Stimulated activated naive CD8-positive, alpha-beta T cell treated with anti-CD3 and anti-CD28 coated beads, Interleukin-15, amount 100 ng/mL, for 72 hours (primary cell): Measurements from ENCODE around the gene SLC17A7.
A peak's percentile ranks its signal among the peaks of the same experiment; 100 is the strongest.

Experiments
- ATAC-seq: fragments of 150-1000 bp; cut with Tn5 transposase; 2 replicates; pipeline ENCODE4 v1.10.0; 2021; ENCODE audit warnings: mild to moderate bottlenecking, moderate library complexity
- DNase-seq, 2 donors: peaks; one replicate each; pipeline ENCODE4 v3.0.0; 2021 to 2022
- H3K27ac Mint-ChIP-seq, 2 donors: one replicate each; pipeline ENCODE4 v1.8.0; 2022; ENCODE audit warnings: mild to moderate bottlenecking in 2 of 2, mixed read lengths in 2 of 2, moderate library complexity in 2 of 2
- H3K27me3 Mint-ChIP-seq: one replicate; pipeline ENCODE4 v1.8.0; 2022; ENCODE audit warnings: mixed read lengths
- H3K4me1 Mint-ChIP-seq: one replicate; pipeline ENCODE4 v1.8.0; 2022; ENCODE audit warnings: mild to moderate bottlenecking, mixed read lengths
- H3K4me3 Mint-ChIP-seq, 2 donors: one replicate each; pipeline ENCODE4 v1.8.0; 2022; ENCODE audit warnings: mild to moderate bottlenecking in 2 of 2, mixed read lengths in 2 of 2, moderate library complexity in 1 of 2
- H3K9me3 Mint-ChIP-seq, 2 donors: one replicate each; pipeline ENCODE4 v1.8.0; 2022; ENCODE audit warnings: mixed read lengths in 2 of 2

The SLC17A7 gene

GRCh38 chr19:49415102-49415809 is 26.1 kb downstream of the SLC17A7 start:
- peaks cover 37% of the 10 kb centered on the region for H3K27me3 Mint-ChIP-seq
- DNase-seq (no peak), ATAC-seq (no peak)

GRCh38 chr19:49414256-49414655 is 27.1 kb downstream of the SLC17A7 start:
- H3K4me3 Mint-ChIP-seq: no peak overlapping the region
- H3K4me1 Mint-ChIP-seq: peaks cover 27% of the 10 kb centered on the region
- ATAC-seq (no peak), DNase-seq (no peak)
- H3K27ac Mint-ChIP-seq: no peak overlapping the region
- H3K9me3 Mint-ChIP-seq: no peaks in the 10 kb centered on the region
- peaks cover 27% of the 10 kb centered on the region for H3K27me3 Mint-ChIP-seq

More at GRCh38 chr19:49415102-49415809, 26.1 kb downstream of the SLC17A7 start:
- Mint-ChIP-seq H3K9me3 (no peaks in the 10 kb centered on the region), H3K4me1 (peaks cover 17% of the 10 kb centered on the region), H3K4me3 (no peak overlapping the region), H3K27ac (peak overlapping the region in 1 of 2 donors; percentile 75)

GRCh38 chr19:49413348-49413747 is 28.0 kb downstream of the SLC17A7 start:
- H3K4me1 Mint-ChIP-seq: peaks cover 36% of the 10 kb centered on the region
- no peak overlapping the region for H3K4me3 Mint-ChIP-seq
- DNase-seq (no peak), ATAC-seq (no peak)
- H3K9me3 Mint-ChIP-seq: no peaks in the 10 kb centered on the region
- H3K27me3 Mint-ChIP-seq: peaks cover 18% of the 10 kb centered on the region
- H3K27ac Mint-ChIP-seq: no peak overlapping the region

GRCh38 chr19:49411681-49412326 is 29.5 kb downstream of the SLC17A7 start:
- peak overlapping the region in 1 of 2 donors; percentile 16 for H3K27ac Mint-ChIP-seq
- no peak for DNase-seq
- no peak overlapping the region for H3K4me3 Mint-ChIP-seq
- H3K27me3 Mint-ChIP-seq: peaks cover 3% of the 10 kb centered on the region
- H3K9me3 Mint-ChIP-seq: no peaks in the 10 kb centered on the region
- peaks cover 46% of the 10 kb centered on the region for H3K4me1 Mint-ChIP-seq
- ATAC-seq: no peak

- peaks cover 46% of the 10 kb centered on the region for H3K4me1 Mint-ChIP-seq
These were observed 31.8 kb downstream of the SLC17A7 start for GRCh38 chr19:49409441-49410029.

GRCh38 chr19:49408816-49409440 is 32.4 kb downstream of the SLC17A7 start:
- ATAC-seq (no peak), DNase-seq (no peak)
- no peaks in the 10 kb centered on the region for H3K9me3 Mint-ChIP-seq

More at GRCh38 chr19:49409441-49410029, 31.8 kb downstream of the SLC17A7 start:
- H3K27ac Mint-ChIP-seq: peak overlapping the region; percentile 62 to 92
- no peaks in the 10 kb centered on the region for H3K27me3 Mint-ChIP-seq
- H3K9me3 Mint-ChIP-seq: no peaks in the 10 kb centered on the region
- ATAC-seq: peak; percentile 75
- no peak for DNase-seq
- H3K4me3 Mint-ChIP-seq: peak overlapping the region; percentile 58

GRCh38 chr19:49407482-49408015 is 33.8 kb downstream of the SLC17A7 start:
- peaks cover 55% of the 10 kb centered on the region for H3K4me1 Mint-ChIP-seq
- H3K4me3 Mint-ChIP-seq: no peak overlapping the region
- H3K9me3 Mint-ChIP-seq: no peaks in the 10 kb centered on the region
- no peak for ATAC-seq
- no peak overlapping the region for H3K27ac Mint-ChIP-seq
- H3K27me3 Mint-ChIP-seq: no peaks in the 10 kb centered on the region
- DNase-seq: no peak

More at GRCh38 chr19:49408816-49409440, 32.4 kb downstream of the SLC17A7 start:
- Mint-ChIP-seq H3K27ac (peak overlapping the region; percentile 90 to 92), H3K27me3 (no peaks in the 10 kb centered on the region), H3K4me3 (peak overlapping the region; percentile 58), H3K4me1 (peaks cover 49% of the 10 kb centered on the region)

GRCh38 chr19:49407079-49407478 is 34.2 kb downstream of the SLC17A7 start:
- Mint-ChIP-seq H3K9me3 (no peaks in the 10 kb centered on the region), H3K27ac (no peak overlapping the region), H3K4me1 (peaks cover 53% of the 10 kb centered on the region), H3K4me3 (no peak overlapping the region), H3K27me3 (no peaks in the 10 kb centered on the region)
- ATAC-seq (no peak), DNase-seq (no peak)

- Mint-ChIP-seq H3K27me3 (no peaks in the 10 kb centered on the region), H3K4me3 (no peak overlapping the region), H3K4me1 (peaks cover 35% of the 10 kb centered on the region), H3K27ac (peak overlapping the region in 1 of 2 donors; percentile 55), H3K9me3 (no peaks in the 10 kb centered on the region)
- no peak for DNase-seq
- no peak for ATAC-seq
These were observed 37.7 kb downstream of the SLC17A7 start for GRCh38 chr19:49403404-49404187.

GRCh38 chr19:49400029-49400428 is 41.3 kb downstream of the SLC17A7 start:
- no peak for ATAC-seq
- no peak for DNase-seq

GRCh38 chr19:49398931-49399330 is 42.4 kb downstream of the SLC17A7 start:
- peak overlapping the region in 1 of 2 donors; percentile 81 for H3K27ac Mint-ChIP-seq

More at GRCh38 chr19:49400029-49400428, 41.3 kb downstream of the SLC17A7 start:
- H3K4me3 Mint-ChIP-seq: no peak overlapping the region
- no peaks in the 10 kb centered on the region for H3K27me3 Mint-ChIP-seq
- no peak overlapping the region for H3K27ac Mint-ChIP-seq
- no peaks in the 10 kb centered on the region for H3K9me3 Mint-ChIP-seq
- H3K4me1 Mint-ChIP-seq: peaks cover 31% of the 10 kb centered on the region

GRCh38 chr19:49398001-49398615 is 43.2 kb downstream of the SLC17A7 start:
- Mint-ChIP-seq H3K4me3 (no peak overlapping the region), H3K4me1 (peaks cover 22% of the 10 kb centered on the region), H3K27me3 (no peaks in the 10 kb centered on the region), H3K27ac (no peak overlapping the region), H3K9me3 (no peaks in the 10 kb centered on the region)
- DNase-seq (no peak), ATAC-seq (no peak)

More at GRCh38 chr19:49398931-49399330, 42.4 kb downstream of the SLC17A7 start:
- DNase-seq (no peak), ATAC-seq (no peak)
- no peak overlapping the region for H3K4me3 Mint-ChIP-seq
- no peaks in the 10 kb centered on the region for H3K27me3 Mint-ChIP-seq
- H3K4me1 Mint-ChIP-seq: peaks cover 28% of the 10 kb centered on the region
- H3K9me3 Mint-ChIP-seq: no peaks in the 10 kb centered on the region

- H3K4me1 Mint-ChIP-seq: peaks cover 27% of the 10 kb centered on the region
- peaks cover 4% of the 10 kb centered on the region for H3K27me3 Mint-ChIP-seq
- no peaks in the 10 kb centered on the region for H3K9me3 Mint-ChIP-seq
- no peak overlapping the region for H3K4me3 Mint-ChIP-seq
- ATAC-seq: no peak
- H3K27ac Mint-ChIP-seq: peak overlapping the region in 1 of 2 donors; percentile 81
- no peak for DNase-seq
These were observed 44.4 kb downstream of the SLC17A7 start for GRCh38 chr19:49396738-49397505.
